ENCODE measurements around the gene FRMD8.
A peak's percentile ranks its signal among the peaks of the same experiment; 100 is the strongest.
"Not testable (repeated sequence)": the region's sequence is repeated elsewhere in the genome, so short reads cannot be mapped to it uniquely, and the experiment has no call there.

The FRMD8 gene

GRCh38 chr11:65437436-65438227 lies 51.2 kb downstream of the FRMD8 start:
- DNase-seq: no peak

DNA sequence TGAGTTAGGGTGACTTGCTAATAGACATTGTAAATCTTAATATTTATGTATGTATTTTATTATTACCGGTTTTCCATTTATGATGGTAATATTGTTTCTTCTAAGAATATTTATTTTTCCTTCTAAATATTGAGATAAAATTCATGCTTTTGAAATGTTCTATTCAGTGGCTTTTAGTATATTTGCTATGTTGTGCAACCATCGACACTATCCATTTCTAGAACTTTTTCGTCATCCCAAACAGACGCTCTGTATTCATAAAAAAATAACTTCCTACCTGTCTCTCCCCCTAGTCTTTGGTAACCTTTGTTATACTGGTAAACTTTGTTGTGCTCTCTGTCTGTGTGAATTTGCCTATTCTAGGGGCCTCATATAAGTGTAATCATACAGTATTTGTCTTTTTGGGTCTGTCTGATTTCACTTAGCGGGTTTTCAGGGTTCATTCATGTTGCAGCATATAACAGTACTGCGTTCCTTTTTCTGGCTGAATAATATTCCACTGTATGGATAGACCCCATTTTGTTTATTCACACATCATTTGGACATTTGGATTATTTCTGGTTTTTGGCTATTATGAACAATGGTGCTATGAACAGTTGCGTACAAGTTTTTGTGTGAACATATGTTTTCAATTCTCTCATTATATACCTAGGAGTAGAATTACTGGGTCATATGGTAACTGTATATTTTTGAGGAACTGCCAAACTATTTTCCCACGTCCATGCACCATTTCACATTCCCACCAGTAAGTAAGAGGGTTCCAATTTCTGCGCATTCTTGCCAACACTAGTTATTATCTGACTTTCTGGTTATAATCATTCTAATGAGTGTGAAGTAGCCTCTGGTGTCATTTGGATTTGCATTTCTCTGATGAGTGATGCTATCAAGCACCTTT lies 52.1 kb downstream of the FRMD8 start:
- DNase-seq: no peak

- DNase-seq: no peak
Measured at GRCh38 chr11:65439331-65440181, 53.1 kb downstream of the FRMD8 start.

DNA sequence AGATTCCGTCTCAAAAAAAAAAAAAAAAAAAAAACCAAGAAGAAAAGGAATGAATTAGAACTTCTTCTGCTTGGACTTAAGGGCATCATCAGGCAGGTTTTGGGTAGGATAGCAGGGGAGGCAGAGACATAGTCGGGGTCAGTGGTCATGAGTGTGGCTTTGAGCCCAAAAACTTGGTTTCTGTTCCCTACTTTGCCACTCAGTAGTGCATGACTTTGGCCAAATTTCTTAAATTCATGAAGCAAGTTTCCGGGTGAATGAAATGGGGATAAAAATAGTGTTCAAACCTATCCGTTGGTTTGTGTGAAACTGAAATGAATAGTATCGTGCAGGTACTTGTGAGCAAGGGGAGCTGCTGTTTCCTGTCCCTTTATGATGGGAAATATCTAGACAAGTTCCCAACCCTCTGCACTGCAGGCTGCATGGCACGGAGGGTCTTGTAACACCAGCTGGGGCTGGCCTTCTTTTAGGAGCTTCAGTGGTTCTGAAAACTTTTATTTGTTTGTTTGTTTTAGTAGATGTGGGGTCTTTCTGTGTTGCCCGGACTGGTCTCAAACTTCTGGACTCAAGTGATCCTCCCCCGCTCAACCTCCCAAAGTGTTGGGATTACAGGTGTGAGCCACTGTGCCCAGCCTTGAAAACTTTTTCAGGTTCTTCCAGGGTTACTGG lies 54.5 kb downstream of the FRMD8 start:
- DNase-seq: no peak

GRCh38 chr11:65442842-65443331 lies 56.5 kb downstream of the FRMD8 start:
- DNase-seq: no peak

DNA sequence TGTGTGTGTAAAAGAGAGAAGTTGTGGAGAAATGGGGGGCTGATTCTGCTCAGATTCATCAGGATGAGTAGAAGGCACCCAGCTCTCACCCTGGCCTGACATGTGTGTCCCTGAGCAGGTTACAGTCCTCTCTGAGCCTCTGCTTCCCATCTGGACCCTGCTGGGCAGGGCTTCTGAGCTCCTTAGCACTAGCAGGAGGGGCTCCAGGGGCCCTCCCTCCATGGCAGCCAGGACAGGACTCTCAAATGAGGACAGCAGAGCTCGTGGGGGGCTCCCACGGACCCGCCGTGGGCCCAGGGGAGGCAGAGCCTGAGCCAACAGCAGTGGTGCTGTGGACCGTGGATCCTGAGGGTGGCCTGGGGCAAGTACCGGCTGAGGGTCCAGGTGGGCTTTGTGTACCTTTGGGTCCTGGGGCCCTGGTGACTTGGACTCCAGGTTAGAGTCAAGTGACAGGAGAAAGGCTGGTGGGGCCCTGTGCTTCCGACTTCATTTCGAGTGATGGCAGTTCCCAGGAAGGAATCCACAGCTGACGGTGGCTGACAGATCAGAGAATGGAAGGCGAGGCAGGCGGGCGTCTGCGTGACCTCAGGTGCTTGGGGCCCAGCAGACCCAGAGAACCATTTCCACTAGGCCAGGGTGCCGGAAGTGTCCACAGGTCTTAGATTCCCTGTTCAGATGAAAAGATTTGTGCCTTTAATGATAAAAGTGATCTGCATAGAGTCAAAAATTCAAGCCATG lies 58.0 kb downstream of the FRMD8 start:
- no peak for DNase-seq

GRCh38 chr11:65445101-65445603 lies 58.7 kb downstream of the FRMD8 start:
- no peak for DNase-seq

DNA sequence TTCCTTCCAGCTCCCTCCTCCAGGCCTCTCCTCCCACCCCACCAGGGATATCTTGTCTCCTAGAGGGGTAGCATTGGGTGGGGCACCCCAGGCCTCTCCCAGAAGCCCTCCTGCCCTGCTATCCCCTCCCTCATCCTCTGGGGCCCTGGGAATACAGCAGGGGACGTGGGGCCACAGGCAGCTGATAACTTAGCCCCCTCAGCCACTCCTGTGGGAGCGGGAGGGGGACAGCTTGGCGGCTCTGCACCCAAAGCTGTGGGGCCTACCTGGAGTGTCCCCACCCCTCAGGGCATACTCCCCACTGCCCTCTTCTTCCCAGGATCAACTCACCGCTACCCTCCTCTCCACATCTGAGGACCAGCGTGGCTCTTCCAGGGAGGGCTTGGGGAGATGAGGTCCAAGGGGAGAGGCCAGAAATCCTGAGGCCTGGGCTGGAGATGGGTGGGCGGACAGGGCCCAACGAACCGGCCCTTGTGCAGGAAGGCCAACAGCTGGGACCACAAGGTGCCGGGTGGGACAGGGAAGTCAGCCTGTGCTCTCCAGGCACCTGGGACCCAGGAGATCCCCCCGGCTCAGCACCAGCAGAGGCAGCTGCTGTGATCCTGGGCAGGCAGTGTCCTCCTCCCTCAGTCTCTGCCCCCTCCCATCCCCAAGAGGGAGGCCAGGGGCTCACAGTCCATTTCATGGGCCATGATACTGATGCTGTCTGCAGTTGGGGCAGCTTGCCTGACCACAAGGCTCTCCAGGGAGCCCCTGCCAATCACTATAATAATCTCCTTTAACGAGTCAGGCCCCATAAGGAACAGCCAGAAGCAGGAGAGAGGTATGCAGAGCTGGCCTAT lies 59.4 kb downstream of the FRMD8 start:
- DNase-seq: no peak

- DNase-seq: no peak
Measured at GRCh38 chr11:65446446-65447277, 60.2 kb downstream of the FRMD8 start.

GRCh38 chr11:65448074-65448417 lies 61.6 kb downstream of the FRMD8 start:
- no peak for DNase-seq

GRCh38 chr11:65448418-65449105 lies 62.1 kb downstream of the FRMD8 start:
- DNase-seq: no peak

DNA sequence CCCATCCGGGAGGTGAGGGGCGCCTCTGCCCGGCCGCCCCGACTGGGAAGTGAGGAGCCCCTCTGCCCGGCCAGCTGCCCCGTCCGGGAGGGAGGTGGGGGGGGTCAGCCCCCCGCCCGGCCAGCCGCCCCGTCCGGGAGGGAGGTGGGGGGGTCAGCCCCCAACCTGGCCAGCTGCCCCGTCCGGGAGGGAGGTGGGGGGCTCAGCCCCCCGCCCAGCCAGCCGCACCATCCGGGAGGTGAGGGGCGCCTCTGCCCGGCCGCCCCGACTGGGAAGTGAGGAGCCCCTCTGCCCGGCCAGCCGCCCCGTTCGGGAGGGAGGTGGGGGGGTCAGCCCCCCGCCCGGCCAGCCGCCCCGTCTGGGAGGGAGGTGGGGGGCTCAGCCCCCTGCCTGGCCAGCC lies 64.9 kb downstream of the FRMD8 start:
- not testable (repeated sequence) for DNase-seq

DNA sequence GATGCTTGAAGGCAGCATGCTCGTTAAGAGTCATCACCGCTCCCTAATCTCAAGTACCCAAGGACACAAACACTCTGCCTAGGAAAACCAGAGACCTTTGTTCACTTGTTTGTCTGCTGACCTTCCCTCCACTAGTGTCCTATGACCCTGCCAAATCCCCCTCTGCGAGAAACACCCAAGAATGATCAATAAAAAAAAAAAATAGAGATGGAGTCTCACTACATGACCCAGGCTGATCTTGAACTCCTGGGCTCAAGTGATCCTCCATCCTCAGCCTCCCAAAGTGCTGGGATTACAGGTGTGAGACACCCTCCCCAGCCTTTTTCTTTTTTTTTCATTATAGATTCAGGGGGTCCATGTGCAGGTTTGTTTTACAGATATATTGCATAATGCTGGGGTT lies 65.8 kb downstream of the FRMD8 start:
- DNase-seq: not testable (repeated sequence)

DNA sequence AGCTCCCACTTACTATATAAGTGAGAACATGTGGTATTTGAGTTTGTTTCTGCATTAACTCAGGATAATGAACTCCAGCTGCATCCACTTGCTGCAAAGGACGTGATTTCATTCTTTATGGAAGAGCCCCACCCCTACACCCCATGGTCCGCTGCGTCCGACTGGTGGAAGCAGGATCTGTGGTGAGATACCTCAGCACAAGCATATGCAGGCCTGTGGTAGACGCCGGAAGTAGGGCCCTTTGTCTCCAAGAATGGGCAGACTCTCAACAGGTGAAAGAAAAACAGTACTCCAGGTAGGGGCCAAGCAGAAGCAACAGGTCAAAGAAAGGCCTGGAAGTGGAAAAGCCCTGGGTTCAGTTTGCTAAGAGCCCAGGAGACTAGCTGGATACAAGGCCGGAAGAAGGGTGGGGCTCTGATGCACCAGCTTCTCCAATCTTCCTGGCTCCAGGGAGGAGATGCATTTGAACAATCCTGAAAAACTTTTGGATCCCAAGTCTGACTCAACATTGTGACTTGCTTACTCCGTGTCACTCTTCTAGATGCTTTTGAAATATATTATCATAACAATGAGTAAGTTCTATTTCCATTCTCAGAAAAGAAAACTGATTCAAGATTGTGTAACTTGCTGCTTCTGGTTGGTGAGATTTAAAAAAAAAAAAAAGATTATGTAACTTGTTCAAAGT lies 66.5 kb downstream of the FRMD8 start:
- DNase-seq: peak in 1 of 3 experiments; percentile 81

GRCh38 chr11:65454311-65454695 lies 67.9 kb downstream of the FRMD8 start:
- DNase-seq: no peak

DNA sequence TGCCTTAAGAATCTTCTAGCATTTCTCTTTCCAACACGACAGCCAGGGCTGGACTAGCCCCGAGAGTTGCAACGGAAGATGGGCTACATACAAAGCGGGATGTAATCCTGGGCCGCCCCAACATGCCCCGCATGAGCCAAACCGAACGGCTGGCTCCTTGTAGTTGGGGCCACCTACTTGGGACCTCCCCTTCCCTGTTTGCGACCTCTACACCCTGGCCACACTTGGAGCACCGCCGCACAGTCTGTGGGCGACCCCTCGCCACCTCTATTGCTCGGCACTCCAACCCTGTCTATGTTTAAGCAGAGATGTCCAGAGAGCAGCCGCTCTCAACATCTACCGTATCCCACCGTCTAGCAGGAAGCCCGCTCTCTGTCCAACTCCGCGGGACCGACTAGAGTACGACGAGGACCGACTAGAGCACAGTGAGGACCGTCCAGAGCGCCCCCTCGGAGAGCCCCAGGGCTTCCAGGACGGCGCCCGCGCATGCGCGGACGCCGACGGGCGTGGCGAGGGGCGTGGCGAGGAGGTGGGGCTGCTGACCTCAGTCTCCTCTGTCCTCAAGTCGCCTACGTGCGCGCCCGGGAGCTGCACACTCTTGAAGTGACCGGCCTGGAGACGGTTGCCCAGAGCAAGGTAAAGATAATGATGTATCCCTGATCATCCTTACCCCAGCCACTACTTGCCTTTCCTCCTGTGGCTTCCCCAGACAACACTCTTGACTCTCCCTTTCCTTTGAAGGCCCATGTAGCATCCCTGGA lies 68.4 kb downstream of the FRMD8 start:
- DNase-seq: peak; percentile 56 to 82 (median 56)

GRCh38 chr11:65456418-65456817 lies 70.0 kb downstream of the FRMD8 start:
- DNase-seq: no peak

DNA sequence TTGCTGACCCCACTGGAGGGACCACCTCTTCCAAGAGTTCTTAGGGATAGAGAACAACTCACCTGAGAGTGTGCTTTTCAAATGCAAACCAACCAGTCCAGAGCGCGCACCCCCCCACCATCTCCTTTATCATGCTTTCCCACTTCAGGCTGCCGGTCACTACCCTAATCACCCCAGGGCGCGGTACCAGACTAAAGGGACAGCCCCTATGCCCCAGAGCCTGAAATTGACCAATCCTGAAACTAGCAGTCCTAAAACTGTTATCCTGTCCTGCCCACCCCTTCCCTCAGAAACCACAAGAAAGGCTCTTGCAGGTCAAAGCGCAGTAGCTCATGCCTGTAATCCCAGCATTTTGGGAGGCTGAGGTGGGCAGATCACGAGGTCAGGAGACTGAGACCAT lies 73.1 kb downstream of the FRMD8 start:
- DNase-seq: no peak
